Gastroesophageal sphincter (tissue), 3 donors: ENCODE results near the gene FANK1.

Experiments
- POLR2A ChIP-seq, 2 donors: fragments of 450-650 bp; IDR thresholded peaks; one replicate each; pipeline ENCODE4 v1.6.1; 2017; ENCODE audit warnings: antibody characterized with exemption in 2 of 2, mild to moderate bottlenecking in 2 of 2, moderate library complexity in 1 of 2
- TF ChIP-seq, protein P1 (sequence below), 4 experiments: fragments of 200-600 bp in 2 of 4; fragments of 450-650 bp in 2 of 4; sonication (generic) in 1 of 4; IDR thresholded peaks; one replicate each; pipeline ENCODE4 v1.5.1; 2017 to 2019; ENCODE audit warnings: antibody characterized with exemption in 4 of 4, mild to moderate bottlenecking in 2 of 4, moderate library complexity in 2 of 4

GRCh38 chr10:125929618-125930017, 33.3 kb downstream of the FANK1 start:
- TF ChIP-seq, protein P1, sequence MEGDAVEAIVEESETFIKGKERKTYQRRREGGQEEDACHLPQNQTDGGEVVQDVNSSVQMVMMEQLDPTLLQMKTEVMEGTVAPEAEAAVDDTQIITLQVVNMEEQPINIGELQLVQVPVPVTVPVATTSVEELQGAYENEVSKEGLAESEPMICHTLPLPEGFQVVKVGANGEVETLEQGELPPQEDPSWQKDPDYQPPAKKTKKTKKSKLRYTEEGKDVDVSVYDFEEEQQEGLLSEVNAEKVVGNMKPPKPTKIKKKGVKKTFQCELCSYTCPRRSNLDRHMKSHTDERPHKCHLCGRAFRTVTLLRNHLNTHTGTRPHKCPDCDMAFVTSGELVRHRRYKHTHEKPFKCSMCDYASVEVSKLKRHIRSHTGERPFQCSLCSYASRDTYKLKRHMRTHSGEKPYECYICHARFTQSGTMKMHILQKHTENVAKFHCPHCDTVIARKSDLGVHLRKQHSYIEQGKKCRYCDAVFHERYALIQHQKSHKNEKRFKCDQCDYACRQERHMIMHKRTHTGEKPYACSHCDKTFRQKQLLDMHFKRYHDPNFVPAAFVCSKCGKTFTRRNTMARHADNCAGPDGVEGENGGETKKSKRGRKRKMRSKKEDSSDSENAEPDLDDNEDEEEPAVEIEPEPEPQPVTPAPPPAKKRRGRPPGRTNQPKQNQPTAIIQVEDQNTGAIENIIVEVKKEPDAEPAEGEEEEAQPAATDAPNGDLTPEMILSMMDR (IDR thresholded peaks at IDR 0.05), result no peak
- no peak for TF ChIP-seq POLR2A (IDR thresholded peaks at IDR 0.05)
